B cell (primary cell): Measurements from ENCODE around the gene PLCL1.

Experiments
- CTCF ChIP-seq: fragments of 200-600 bp; IDR thresholded peaks from one replicate; pipeline ENCODE4 v1.8.0; 2022; ENCODE audit warnings: antibody characterized with exemption, mild to moderate bottlenecking
- EZH2 ChIP-seq: IDR thresholded peaks from 2 replicates; pipeline ENCODE4 v1.6.1; 2012; ENCODE audit warnings: borderline replicate concordance, low read depth, mild to moderate bottlenecking, moderate library complexity, low read length; ENCODE audit not compliant: insufficient read depth, poor library complexity, severe bottlenecking

- TF ChIP-seq CTCF (no peak), EZH2 (no peak)
Measured at GRCh38 chr2:197853549-197853948, 49.2 kb downstream of the PLCL1 start.
